HCT116 (cell line): Measurements from ENCODE around the gene LACTB. TPM values are rescaled to one million over a fixed set of nuclear protein-coding genes. Genes with fewer than 3 reads are reported as not detected.

ENCODE experiments used
- ATAC-seq: fragments of 200-7000 bp; cut with Tn5 transposase; 2 replicates; pipeline ENCODE4 v1.9.1; 2020; ENCODE audit warnings: mild to moderate bottlenecking, moderate library complexity
- BruUV-seq: library from RNA; stranded (reverse); fragments of 400-500 nt; replicated peaks from 2 replicates; lab custom pipeline; 2021; lab: Mats Ljungman, UMichigan
- CTCF ChIA-PET: fragments of 300-600 bp; sonication (Branson Sonifier 250); formaldehyde crosslinking; loops from one replicate; lab custom pipeline; 2021; ENCODE audit warnings: antibody characterized with exemption; lab: Charles Lee
- POLR2A ChIA-PET: fragments of 300-600, 350-600 bp; sonication (Branson Sonifier 250); formaldehyde crosslinking; loops from one replicate; lab custom pipeline; 2021; ENCODE audit warnings: antibody characterized with exemption; lab: Charles Lee
- RAD21 ChIA-PET, 2 experiments: fragments of 300-600 bp; sonication (Branson Sonifier 250); formaldehyde crosslinking; loops; one replicate each; lab custom pipeline; 2023; ENCODE audit warnings: low total read pairs in 2 of 2; ENCODE audit not compliant: uncharacterized antibody in 2 of 2, unreplicated experiment in 2 of 2, low non-redundant PET in 1 of 2; lab: Charles Lee
- DNase-seq: peaks from one replicate; pipeline ENCODE4 v3.0.0-alpha.2; 2010; ENCODE audit warnings: low read depth, low spot score
- H2AFZ ChIP-seq: fragments of 200-600 bp; shearing (Covaris generic), sonication (generic); 2 replicates; pipeline ENCODE4 v1.6.1; 2017; ENCODE audit warnings: low read depth, mixed run types, mixed read lengths, antibody characterized with exemption, low read length; ENCODE audit not compliant: poor library complexity, severe bottlenecking
- H3K27ac ChIP-seq: 2 replicates; pipeline ENCODE4 v1.5.1; 2012; ENCODE audit warnings: low read depth, low read length
- H3K27me3 ChIP-seq: fragments of 200-600 bp; sonication (generic); 2 replicates; pipeline ENCODE4 v1.6.1; 2016; ENCODE audit warnings: mixed run types, low read length, mixed read lengths; ENCODE audit not compliant: insufficient read depth
- H3K36me3 ChIP-seq, 2 experiments: fragments of 200-500 bp in 1 of 2; fragments of 200-600 bp in 1 of 2; sonication (Bioruptor generic) in 1 of 2; sonication (generic) in 1 of 2; 2 replicates each; pipeline versions ENCODE4 v1.5.1 to v1.6.1; 2014 to 2016; ENCODE audit warnings: low read length in 2 of 2, inconsistent platforms in 1 of 2, mixed read lengths in 1 of 2, mixed run types in 1 of 2; ENCODE audit not compliant: insufficient read depth in 2 of 2, control insufficient read depth in 1 of 2
- H3K4me1 ChIP-seq, 2 experiments: fragments of 200-600 bp in 1 of 2; sonication (generic) in 1 of 2; 2 replicates each; pipeline versions ENCODE4 v1.5.1 to v1.6.1; 2012 to 2017; ENCODE audit warnings: low read length in 2 of 2, inconsistent platforms in 1 of 2, mild to moderate bottlenecking in 1 of 2, mixed read lengths in 1 of 2, mixed run types in 1 of 2, moderate library complexity in 1 of 2; ENCODE audit not compliant: insufficient read depth in 2 of 2, control insufficient read depth in 1 of 2
- H3K4me2 ChIP-seq: fragments of 200-600 bp; sonication (generic); 2 replicates; pipeline ENCODE4 v1.6.1; 2017; ENCODE audit warnings: mixed run types, low read length, mixed read lengths
- H3K4me3 ChIP-seq, 2 experiments: fragments of 200-600 bp in 1 of 2; sonication (generic) in 1 of 2; replicated peaks in 1 of 2; 2 replicates each; pipeline ENCODE4 v1.5.1; 2011 to 2016; ENCODE audit warnings: low read length in 2 of 2, control low read depth in 1 of 2, low read depth in 1 of 2, mild to moderate bottlenecking in 1 of 2, mixed read lengths in 1 of 2, mixed run types in 1 of 2
- H3K79me2 ChIP-seq: fragments of 200-600 bp; sonication (generic); 2 replicates; pipeline ENCODE4 v1.6.1; 2017; ENCODE audit warnings: mild to moderate bottlenecking, mixed run types, low read length, moderate library complexity, mixed read lengths; ENCODE audit not compliant: insufficient read depth
- H3K9ac ChIP-seq: fragments of 200-600 bp; sonication (generic); 2 replicates; pipeline ENCODE4 v1.6.1; 2016; ENCODE audit warnings: low read length, mixed read lengths
- H3K9me2 ChIP-seq: fragments of 200-600 bp; sonication (generic), shearing (Covaris generic); 2 replicates; pipeline ENCODE4 v1.6.1; 2017; ENCODE audit warnings: mixed run types, mild to moderate bottlenecking, moderate library complexity; ENCODE audit not compliant: insufficient read depth
- H3K9me3 ChIP-seq, 2 experiments: fragments of 200-500 bp in 1 of 2; fragments of 200-600 bp in 1 of 2; sonication (Bioruptor generic) in 1 of 2; sonication (generic) in 1 of 2; 2 replicates each; pipeline ENCODE4 v1.6.1; 2014 to 2017; ENCODE audit warnings: low read length in 2 of 2, mixed read lengths in 2 of 2, inconsistent platforms in 1 of 2, low read depth in 1 of 2, mild to moderate bottlenecking in 1 of 2, mixed run types in 1 of 2, moderate library complexity in 1 of 2; ENCODE audit not compliant: control insufficient read depth in 1 of 2, insufficient read depth in 1 of 2
- H4K20me1 ChIP-seq: fragments of 200-600 bp; sonication (generic), shearing (Covaris generic); 2 replicates; pipeline ENCODE4 v1.6.1; 2017; ENCODE audit warnings: mixed run types, mild to moderate bottlenecking, moderate library complexity; ENCODE audit not compliant: insufficient read depth
- EZH2phosphoT487 ChIP-seq: fragments of 200-600 bp; IDR thresholded peaks from 2 replicates; pipeline ENCODE4 v1.6.1; 2018; ENCODE audit warnings: antibody characterized with exemption, borderline replicate concordance
- FOSL1 ChIP-seq: IDR thresholded peaks from 2 replicates; pipeline ENCODE4 v1.6.1; 2012; ENCODE audit warnings: low read depth
- POLR2A ChIP-seq: IDR thresholded peaks from 2 replicates; pipeline ENCODE4 v1.7.0; 2011; ENCODE audit warnings: borderline replicate concordance; ENCODE audit not compliant: insufficient read depth, insufficient read length; ENCODE audit errors: extremely low read depth
- RAD21 ChIP-seq: IDR thresholded peaks from 2 replicates; pipeline ENCODE4 v1.6.1; 2012; ENCODE audit warnings: low read depth, mild to moderate bottlenecking
- SIN3A ChIP-seq: IDR thresholded peaks from 2 replicates; pipeline ENCODE4 v1.6.1; 2012; ENCODE audit warnings: low read depth
- SP1 ChIP-seq: IDR thresholded peaks from 2 replicates; pipeline ENCODE4 v1.6.1; 2012; ENCODE audit warnings: low read depth
- intact Hi-C: fragments of 100-400 bp; cut with micrococcal nuclease; formaldehyde crosslinking; loops from 2 replicates; pipeline ENCODE4 v1.10.0; 2022
- total RNA-seq: library from RNA; stranded (reverse); gene quantifications from one replicate; pipeline ENCODE4 v1.2.1, GENCODE V29; 2021; ENCODE audit not compliant: unreplicated experiment
- TF ChIP-seq, protein P1 (sequence below): IDR thresholded peaks from 2 replicates; pipeline ENCODE4 v1.6.1; 2012

LACTB gene
- total RNA-seq, 1 experiment from 2014 or later = 7.6 TPM

DNA sequence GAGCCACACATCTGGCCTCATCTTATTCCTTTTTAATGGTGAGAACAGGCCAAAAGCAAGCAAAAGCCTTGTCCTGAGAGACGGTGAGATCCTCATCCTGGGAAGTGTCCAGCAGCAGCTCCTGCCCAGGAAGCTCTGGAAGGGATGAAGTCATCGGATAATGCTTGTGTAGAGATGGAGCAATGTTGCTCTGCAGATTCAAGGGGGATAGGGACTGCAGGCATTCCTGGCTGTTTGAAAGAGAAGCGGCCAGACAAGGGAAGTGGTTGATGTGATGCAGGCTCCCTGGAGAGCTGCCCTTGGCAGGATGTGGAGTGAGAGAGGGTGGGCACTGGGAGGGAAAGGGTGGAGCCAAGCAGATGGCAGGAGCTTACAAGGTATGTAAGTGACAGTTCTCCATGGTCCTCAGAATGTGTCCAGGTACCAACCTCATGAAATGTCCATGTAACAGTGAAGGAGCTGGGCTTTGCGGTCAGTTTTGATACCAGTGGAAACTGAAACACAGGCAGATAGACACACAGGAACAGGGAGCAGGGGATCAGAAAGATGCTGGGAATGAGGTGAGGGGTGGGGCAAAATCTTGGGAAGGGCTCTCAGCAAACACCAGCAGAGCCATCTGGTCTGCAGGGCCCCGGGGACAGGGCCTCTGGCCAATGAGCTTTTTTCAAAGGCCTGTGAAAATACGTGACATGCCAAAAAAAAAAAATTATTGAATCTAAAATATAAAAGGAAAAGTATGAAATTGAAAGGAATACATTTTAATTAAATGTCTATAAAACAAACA, 32.2 kb upstream of the LACTB start:
- no peaks in the 10 kb centered on the region for H3K27me3 ChIP-seq
- no peak overlapping the region for H3K27ac ChIP-seq
- ChIA-PET POLR2A (no interaction called here), CTCF (interaction anchor here (3.6 kb wide), 1 partner anchor 41 kb away, joined by 18 read pairs; no protein-coding TSS in a partner anchor), RAD21 (no interaction called here)
- no peaks in the 10 kb centered on the region for H3K79me2 ChIP-seq
- no peak overlapping the region for H3K4me2 ChIP-seq
- no peaks in the 10 kb centered on the region for H4K20me1 ChIP-seq
- DNase-seq (no peak), ATAC-seq (no peak)
- no peak overlapping the region for H2AFZ ChIP-seq
- no peaks in the 10 kb centered on the region for H3K9me3 ChIP-seq
- no peaks in the 10 kb centered on the region for H3K9me2 ChIP-seq
- no peaks in the 10 kb centered on the region for H3K36me3 ChIP-seq
- no peak overlapping the region for H3K4me3 ChIP-seq
- no TSS peak for BruUV-seq
- TF ChIP-seq EZH2phosphoT487 (no peak), FOSL1 (no peak), POLR2A (no peak)
- TF ChIP-seq, protein P1, sequence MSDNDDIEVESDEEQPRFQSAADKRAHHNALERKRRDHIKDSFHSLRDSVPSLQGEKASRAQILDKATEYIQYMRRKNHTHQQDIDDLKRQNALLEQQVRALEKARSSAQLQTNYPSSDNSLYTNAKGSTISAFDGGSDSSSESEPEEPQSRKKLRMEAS = no peak
- intact Hi-C loops = no loop called here
- H3K4me1 ChIP-seq = no peaks in the 10 kb centered on the region
- no peak overlapping the region for H3K9ac ChIP-seq

DNA sequence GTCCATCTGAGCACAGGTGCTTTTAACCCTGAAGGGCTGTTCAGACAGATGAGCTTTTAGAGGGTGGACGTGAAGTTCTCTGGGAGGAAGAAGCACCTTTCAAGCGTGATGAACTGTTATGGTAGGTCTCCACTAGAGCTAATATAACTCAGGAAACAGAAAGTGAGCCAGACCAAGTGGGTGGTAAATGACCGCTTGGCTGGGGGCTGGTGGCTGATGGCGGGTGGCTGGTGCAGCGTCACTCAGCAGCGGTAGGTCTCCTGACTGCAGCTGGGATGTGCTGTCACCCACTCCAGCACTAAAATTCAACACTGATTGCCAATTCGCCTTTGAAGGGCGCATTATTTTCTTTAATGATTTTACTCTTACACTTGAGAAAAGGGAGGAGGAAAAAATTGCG, 31.2 kb upstream of the LACTB start:
- H4K20me1 ChIP-seq = no peaks in the 10 kb centered on the region
- no peaks in the 10 kb centered on the region for H3K9me3 ChIP-seq
- H2AFZ ChIP-seq = no peak overlapping the region
- H3K4me1 ChIP-seq = no peaks in the 10 kb centered on the region
- H3K9me2 ChIP-seq = no peaks in the 10 kb centered on the region
- ATAC-seq = no peak
- H3K36me3 ChIP-seq = no peaks in the 10 kb centered on the region
- ChIA-PET CTCF (interaction anchor here (3.6 kb wide), 1 partner anchor 42 kb away, joined by 18 read pairs; no protein-coding TSS in a partner anchor), RAD21 (no interaction called here), POLR2A (no interaction called here)
- BruUV-seq = no TSS peak
- H3K4me3 ChIP-seq = no peak overlapping the region
- no peak for DNase-seq
- no peak overlapping the region for H3K4me2 ChIP-seq
- no peak overlapping the region for H3K9ac ChIP-seq
- H3K27me3 ChIP-seq = no peaks in the 10 kb centered on the region
- TF ChIP-seq SIN3A (no peak), SP1 (no peak), EZH2phosphoT487 (no peak), RAD21 (no peak)
- intact Hi-C loops = no loop called here
- H3K27ac ChIP-seq = no peak overlapping the region
- no peaks in the 10 kb centered on the region for H3K79me2 ChIP-seq
